Thyroid gland (tissue), 4 donors: Measurements from ENCODE around the gene GAS7.

ENCODE experiments used
- POLR2A ChIP-seq, 2 donors: fragments of 450-650 bp; IDR thresholded peaks; one replicate each; pipeline ENCODE4 v1.6.1; 2017; ENCODE audit warnings: antibody characterized with exemption in 2 of 2, mild to moderate bottlenecking in 2 of 2, moderate library complexity in 1 of 2
- TF ChIP-seq, protein P1 (sequence below), 6 experiments: fragments of 200-600 bp in 3 of 6; fragments of 450-650 bp in 3 of 6; sonication (generic) in 3 of 6; IDR thresholded peaks; one replicate each; pipeline ENCODE4 v1.5.1; 2016 to 2019; ENCODE audit warnings: antibody characterized with exemption in 6 of 6, mild to moderate bottlenecking in 2 of 6, inconsistent platforms in 1 of 6, moderate library complexity in 1 of 6

DNA sequence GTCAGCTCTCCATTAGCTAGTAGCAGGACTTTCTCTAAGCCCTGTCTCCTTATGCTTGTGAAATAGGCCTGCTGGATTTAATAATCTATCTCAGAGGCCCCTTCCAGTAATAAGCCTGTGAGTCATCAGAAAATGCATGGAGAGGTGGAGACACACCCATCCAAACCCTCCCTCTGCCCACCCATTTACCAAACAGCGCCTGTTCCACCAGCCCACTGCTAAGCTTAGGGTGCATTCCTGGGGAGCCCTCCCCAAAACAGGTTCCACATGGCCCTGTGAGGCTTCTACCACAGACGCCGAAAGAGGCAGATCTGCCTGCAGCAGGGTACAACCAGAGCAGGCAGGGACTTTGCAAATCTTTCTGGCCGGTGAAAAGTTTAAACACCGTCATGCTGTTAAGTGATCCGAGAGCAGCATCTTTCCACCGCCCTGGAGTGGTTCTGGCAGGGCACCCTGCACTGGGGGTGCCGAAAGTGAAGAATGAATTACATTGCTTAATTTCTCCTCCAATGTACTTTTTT is 99.3 kb downstream of the GAS7 start:
- TF ChIP-seq, protein P1, sequence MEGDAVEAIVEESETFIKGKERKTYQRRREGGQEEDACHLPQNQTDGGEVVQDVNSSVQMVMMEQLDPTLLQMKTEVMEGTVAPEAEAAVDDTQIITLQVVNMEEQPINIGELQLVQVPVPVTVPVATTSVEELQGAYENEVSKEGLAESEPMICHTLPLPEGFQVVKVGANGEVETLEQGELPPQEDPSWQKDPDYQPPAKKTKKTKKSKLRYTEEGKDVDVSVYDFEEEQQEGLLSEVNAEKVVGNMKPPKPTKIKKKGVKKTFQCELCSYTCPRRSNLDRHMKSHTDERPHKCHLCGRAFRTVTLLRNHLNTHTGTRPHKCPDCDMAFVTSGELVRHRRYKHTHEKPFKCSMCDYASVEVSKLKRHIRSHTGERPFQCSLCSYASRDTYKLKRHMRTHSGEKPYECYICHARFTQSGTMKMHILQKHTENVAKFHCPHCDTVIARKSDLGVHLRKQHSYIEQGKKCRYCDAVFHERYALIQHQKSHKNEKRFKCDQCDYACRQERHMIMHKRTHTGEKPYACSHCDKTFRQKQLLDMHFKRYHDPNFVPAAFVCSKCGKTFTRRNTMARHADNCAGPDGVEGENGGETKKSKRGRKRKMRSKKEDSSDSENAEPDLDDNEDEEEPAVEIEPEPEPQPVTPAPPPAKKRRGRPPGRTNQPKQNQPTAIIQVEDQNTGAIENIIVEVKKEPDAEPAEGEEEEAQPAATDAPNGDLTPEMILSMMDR (IDR thresholded peaks at IDR 0.05), result no peak
- TF ChIP-seq POLR2A (IDR thresholded peaks at IDR 0.05), result no peak
